ENCODE results near the gene DDX10. TPM values are rescaled to one million over a fixed set of nuclear protein-coding genes. Genes with fewer than 3 reads are reported as not detected.

DDX10 gene
- polyA plus RNA-seq, 1 donor from 2014 or later = 15.9 TPM

- Histone ChIP-seq H3F3A (ENCODE audit: insufficient read depth, low read length, poor library complexity, severe bottlenecking) (no peaks in the 10 kb centered on the region), H3K4me2 (ENCODE audit: low read length) (no peak overlapping the region), H2AFZ (ENCODE audit: low read depth, low read length) (no peak overlapping the region), H3K36me3 (ENCODE audit: insufficient read depth, low read length) (peaks cover 4% of the 10 kb centered on the region), H3K9ac (ENCODE audit: low read length) (no peak overlapping the region), H3K9me3 (ENCODE audit: low read length) (no peaks in the 10 kb centered on the region), H3K79me2 (replicated peaks; ENCODE audit: insufficient read depth, low read length) (no peaks in the 10 kb centered on the region), H3K27ac (ENCODE audit: low read length) (no peak overlapping the region), H3K9me2 (ENCODE audit: insufficient read depth, low read length) (no peaks in the 10 kb centered on the region), H4K20me1 (ENCODE audit: insufficient read depth) (no peaks in the 10 kb centered on the region), H3K27me3 (ENCODE audit: insufficient read depth, low read depth, low read length) (no peaks in the 10 kb centered on the region), H3K4me3 (ENCODE audit: low read length) (no peak overlapping the region)
- TF ChIP-seq MXI1 (conservative IDR thresholded peaks at IDR 0.05; ENCODE audit: poor library complexity, severe bottlenecking) (no peak), POLR2AphosphoS5 (IDR thresholded peaks at IDR 0.05) (no peak), EP300 (conservative IDR thresholded peaks at IDR 0.05; ENCODE audit: poor library complexity, severe bottlenecking) (no peak), SMC3 (conservative IDR thresholded peaks at IDR 0.05; ENCODE audit: poor library complexity) (no peak), TAF1 (IDR thresholded peaks at IDR 0.05; ENCODE audit: low read depth) (no peak)
These were observed 14.2 kb downstream of the DDX10 start for GRCh38 chr11:108679045-108679444.

- no peaks in the 10 kb centered on the region for H3K79me2 ChIP-seq (replicated peaks; ENCODE audit: insufficient read depth, low read length)
- no peaks in the 10 kb centered on the region for H3K9me2 ChIP-seq (ENCODE audit: insufficient read depth, low read length)
- H3K4me3 ChIP-seq (ENCODE audit: low read length) = no peak overlapping the region
- TF ChIP-seq MXI1 (conservative IDR thresholded peaks at IDR 0.05; ENCODE audit: poor library complexity, severe bottlenecking) = no peak
- no peak for TF ChIP-seq REST (IDR thresholded peaks at IDR 0.05; ENCODE audit: borderline replicate concordance)
- no peak for TF ChIP-seq POLR2AphosphoS5 (IDR thresholded peaks at IDR 0.05)
- no peak for TF ChIP-seq EZH2 (IDR thresholded peaks at IDR 0.05; ENCODE audit: borderline replicate concordance, insufficient read depth, low read length, poor library complexity, severe bottlenecking)
- TF ChIP-seq RAD21 (conservative IDR thresholded peaks at IDR 0.05) = no peak
- no peak for TF ChIP-seq EP300 (conservative IDR thresholded peaks at IDR 0.05; ENCODE audit: poor library complexity, severe bottlenecking)
- TF ChIP-seq TAF1 (IDR thresholded peaks at IDR 0.05; ENCODE audit: low read depth) = no peak
- TF ChIP-seq CTCF (IDR thresholded peaks at IDR 0.05; ENCODE audit: poor library complexity, severe bottlenecking) = no peak
- TF ChIP-seq SMC3 (conservative IDR thresholded peaks at IDR 0.05; ENCODE audit: poor library complexity) = no peak
- peaks cover 4% of the 10 kb centered on the region for H3K36me3 ChIP-seq (ENCODE audit: insufficient read depth, low read length)
- no peaks in the 10 kb centered on the region for H3F3A ChIP-seq (ENCODE audit: insufficient read depth, low read length, poor library complexity, severe bottlenecking)
- H3K4me2 ChIP-seq (ENCODE audit: low read length) = no peak overlapping the region
- no peaks in the 10 kb centered on the region for H3K9me3 ChIP-seq (ENCODE audit: low read length)
- H3K9ac ChIP-seq (ENCODE audit: low read length) = no peak overlapping the region
- no peaks in the 10 kb centered on the region for H4K20me1 ChIP-seq (ENCODE audit: insufficient read depth)
- no peak overlapping the region for H3K27ac ChIP-seq (ENCODE audit: low read length)
- H3K27me3 ChIP-seq (ENCODE audit: insufficient read depth, low read depth, low read length) = no peaks in the 10 kb centered on the region
- no peak overlapping the region for H2AFZ ChIP-seq (ENCODE audit: low read depth, low read length)
These were observed 15.4 kb downstream of the DDX10 start for GRCh38 chr11:108680271-108680670.
